ENCODE results near the gene NRP1.

DNA sequence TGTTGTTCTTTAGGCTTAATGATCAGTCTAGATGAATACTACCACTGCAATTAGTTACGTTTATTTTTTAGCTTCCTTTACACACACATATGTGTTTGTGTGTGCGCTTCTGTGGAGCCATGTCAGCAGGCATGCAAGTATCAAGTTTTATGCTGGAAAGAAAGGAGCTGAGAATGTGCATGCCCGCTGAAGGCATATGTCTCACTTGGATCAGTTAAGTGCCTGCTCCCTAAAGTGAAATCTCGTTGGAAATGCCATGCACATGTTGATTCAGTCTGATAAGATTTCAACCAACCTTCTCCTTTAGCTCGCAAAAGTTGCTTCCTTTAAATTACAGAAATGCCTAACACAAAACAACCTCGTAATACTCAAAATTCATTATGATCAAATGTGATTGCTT, 10.7 kb downstream of the NRP1 start:
- TF ChIP-seq ZFP36 (IDR thresholded peaks at IDR 0.05; ENCODE audit: borderline replicate concordance, partially characterized antibody) = no peak
- no peak for TF ChIP-seq CBX8 (IDR thresholded peaks at IDR 0.05)
- TF ChIP-seq, protein P1, sequence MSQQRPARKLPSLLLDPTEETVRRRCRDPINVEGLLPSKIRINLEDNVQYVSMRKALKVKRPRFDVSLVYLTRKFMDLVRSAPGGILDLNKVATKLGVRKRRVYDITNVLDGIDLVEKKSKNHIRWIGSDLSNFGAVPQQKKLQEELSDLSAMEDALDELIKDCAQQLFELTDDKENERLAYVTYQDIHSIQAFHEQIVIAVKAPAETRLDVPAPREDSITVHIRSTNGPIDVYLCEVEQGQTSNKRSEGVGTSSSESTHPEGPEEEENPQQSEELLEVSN (IDR thresholded peaks at IDR 0.05; ENCODE audit: borderline replicate concordance, low read depth) = no peak
- TF ChIP-seq CEBPB (IDR thresholded peaks at IDR 0.05) = no peak
- no peak for TF ChIP-seq RNF2 (IDR thresholded peaks at IDR 0.05; ENCODE audit: borderline replicate concordance, low read depth)
- TF ChIP-seq, protein P2, sequence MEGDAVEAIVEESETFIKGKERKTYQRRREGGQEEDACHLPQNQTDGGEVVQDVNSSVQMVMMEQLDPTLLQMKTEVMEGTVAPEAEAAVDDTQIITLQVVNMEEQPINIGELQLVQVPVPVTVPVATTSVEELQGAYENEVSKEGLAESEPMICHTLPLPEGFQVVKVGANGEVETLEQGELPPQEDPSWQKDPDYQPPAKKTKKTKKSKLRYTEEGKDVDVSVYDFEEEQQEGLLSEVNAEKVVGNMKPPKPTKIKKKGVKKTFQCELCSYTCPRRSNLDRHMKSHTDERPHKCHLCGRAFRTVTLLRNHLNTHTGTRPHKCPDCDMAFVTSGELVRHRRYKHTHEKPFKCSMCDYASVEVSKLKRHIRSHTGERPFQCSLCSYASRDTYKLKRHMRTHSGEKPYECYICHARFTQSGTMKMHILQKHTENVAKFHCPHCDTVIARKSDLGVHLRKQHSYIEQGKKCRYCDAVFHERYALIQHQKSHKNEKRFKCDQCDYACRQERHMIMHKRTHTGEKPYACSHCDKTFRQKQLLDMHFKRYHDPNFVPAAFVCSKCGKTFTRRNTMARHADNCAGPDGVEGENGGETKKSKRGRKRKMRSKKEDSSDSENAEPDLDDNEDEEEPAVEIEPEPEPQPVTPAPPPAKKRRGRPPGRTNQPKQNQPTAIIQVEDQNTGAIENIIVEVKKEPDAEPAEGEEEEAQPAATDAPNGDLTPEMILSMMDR (IDR thresholded peaks at IDR 0.05) = no peak
- TF ChIP-seq, protein P3, sequence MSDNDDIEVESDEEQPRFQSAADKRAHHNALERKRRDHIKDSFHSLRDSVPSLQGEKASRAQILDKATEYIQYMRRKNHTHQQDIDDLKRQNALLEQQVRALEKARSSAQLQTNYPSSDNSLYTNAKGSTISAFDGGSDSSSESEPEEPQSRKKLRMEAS (IDR thresholded peaks at IDR 0.05) = no peak
- no peak for TF ChIP-seq NFE2L2 (conservative IDR thresholded peaks at IDR 0.05; ENCODE audit: low read length)
- no peak for TF ChIP-seq NR3C1 (IDR thresholded peaks at IDR 0.05)
- TF ChIP-seq, protein P4, sequence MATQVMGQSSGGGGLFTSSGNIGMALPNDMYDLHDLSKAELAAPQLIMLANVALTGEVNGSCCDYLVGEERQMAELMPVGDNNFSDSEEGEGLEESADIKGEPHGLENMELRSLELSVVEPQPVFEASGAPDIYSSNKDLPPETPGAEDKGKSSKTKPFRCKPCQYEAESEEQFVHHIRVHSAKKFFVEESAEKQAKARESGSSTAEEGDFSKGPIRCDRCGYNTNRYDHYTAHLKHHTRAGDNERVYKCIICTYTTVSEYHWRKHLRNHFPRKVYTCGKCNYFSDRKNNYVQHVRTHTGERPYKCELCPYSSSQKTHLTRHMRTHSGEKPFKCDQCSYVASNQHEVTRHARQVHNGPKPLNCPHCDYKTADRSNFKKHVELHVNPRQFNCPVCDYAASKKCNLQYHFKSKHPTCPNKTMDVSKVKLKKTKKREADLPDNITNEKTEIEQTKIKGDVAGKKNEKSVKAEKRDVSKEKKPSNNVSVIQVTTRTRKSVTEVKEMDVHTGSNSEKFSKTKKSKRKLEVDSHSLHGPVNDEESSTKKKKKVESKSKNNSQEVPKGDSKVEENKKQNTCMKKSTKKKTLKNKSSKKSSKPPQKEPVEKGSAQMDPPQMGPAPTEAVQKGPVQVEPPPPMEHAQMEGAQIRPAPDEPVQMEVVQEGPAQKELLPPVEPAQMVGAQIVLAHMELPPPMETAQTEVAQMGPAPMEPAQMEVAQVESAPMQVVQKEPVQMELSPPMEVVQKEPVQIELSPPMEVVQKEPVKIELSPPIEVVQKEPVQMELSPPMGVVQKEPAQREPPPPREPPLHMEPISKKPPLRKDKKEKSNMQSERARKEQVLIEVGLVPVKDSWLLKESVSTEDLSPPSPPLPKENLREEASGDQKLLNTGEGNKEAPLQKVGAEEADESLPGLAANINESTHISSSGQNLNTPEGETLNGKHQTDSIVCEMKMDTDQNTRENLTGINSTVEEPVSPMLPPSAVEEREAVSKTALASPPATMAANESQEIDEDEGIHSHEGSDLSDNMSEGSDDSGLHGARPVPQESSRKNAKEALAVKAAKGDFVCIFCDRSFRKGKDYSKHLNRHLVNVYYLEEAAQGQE (IDR thresholded peaks at IDR 0.05) = no peak
- no peak for TF ChIP-seq HOXB5 (CRISPR knock-in tag; IDR thresholded peaks at IDR 0.05)
- TF ChIP-seq POLR2A (IDR thresholded peaks at IDR 0.05; ENCODE audit: low read length) = no peak
- no peak for TF ChIP-seq CHD2 (IDR thresholded peaks at IDR 0.05; ENCODE audit: low read length, partially characterized antibody)
- no peak for TF ChIP-seq JUNB (IDR thresholded peaks at IDR 0.05)
